Subcutaneous abdominal adipose tissue (tissue), 5 donors: Measurements from ENCODE around the gene MGA.

Source experiments
- H3K27ac ChIP-seq: one replicate; pipeline ENCODE4 v1.7.0; 2013; ENCODE audit warnings: low read depth, mild to moderate bottlenecking, inconsistent platforms, low read length, moderate library complexity
- H3K27me3 ChIP-seq, 5 donors: one replicate each; pipeline ENCODE4 v1.7.0; 2013; ENCODE audit warnings: low read length in 5 of 5, inconsistent platforms in 1 of 5; ENCODE audit not compliant: control insufficient read depth in 5 of 5, insufficient read depth in 4 of 5
- H3K36me3 ChIP-seq, 5 donors: one replicate each; pipeline ENCODE4 v1.7.0; 2013; ENCODE audit warnings: low read length in 5 of 5; ENCODE audit not compliant: control insufficient read depth in 5 of 5, insufficient read depth in 5 of 5
- H3K4me1 ChIP-seq, 5 donors: one replicate each; pipeline ENCODE4 v1.7.0; 2013; ENCODE audit warnings: low read length in 5 of 5, mild to moderate bottlenecking in 3 of 5, moderate library complexity in 1 of 5; ENCODE audit not compliant: control insufficient read depth in 5 of 5, insufficient read depth in 5 of 5
- H3K4me3 ChIP-seq, 5 donors: one replicate each; pipeline ENCODE4 v1.7.0; 2013; ENCODE audit warnings: low read length in 5 of 5, low read depth in 1 of 5
- H3K9ac ChIP-seq, 5 donors: one replicate each; pipeline ENCODE4 v1.7.0; 2013; ENCODE audit warnings: low read length in 5 of 5, mild to moderate bottlenecking in 4 of 5, moderate library complexity in 3 of 5
- H3K9me3 ChIP-seq, 5 donors: one replicate each; pipeline ENCODE4 v1.7.0; 2013; ENCODE audit warnings: low read length in 5 of 5; ENCODE audit not compliant: control insufficient read depth in 5 of 5
- donor health status: healthy.
- donor health status: healthy.
- donor health status: healthy.
- donor health status: healthy.
- donor health status: healthy.

MGA gene

DNA sequence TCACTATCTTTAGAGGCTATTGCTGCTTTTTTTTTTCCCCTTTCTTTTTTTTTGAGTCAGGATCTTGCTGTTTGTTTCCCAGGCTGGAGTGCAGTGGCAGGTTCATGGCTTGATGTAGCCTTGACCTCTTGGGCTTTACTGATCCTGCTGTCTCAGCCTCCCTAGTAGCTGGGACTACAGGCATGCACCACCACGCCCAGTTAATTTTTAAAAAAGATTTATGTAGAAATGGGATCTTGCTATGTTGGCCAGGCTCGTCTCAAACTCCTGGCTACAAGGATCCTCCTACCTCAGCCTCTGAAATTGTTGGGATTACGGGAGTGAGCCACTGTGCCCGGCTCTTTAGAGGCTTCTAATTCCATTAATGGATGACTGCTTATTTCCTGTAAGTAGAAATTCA, 15.1 kb downstream of the MGA start:
- Histone ChIP-seq H3K36me3 (no peaks in the 10 kb centered on the region), H3K4me3 (no peak overlapping the region), H3K4me1 (peaks cover 0 to 2% (median 0%) of the 10 kb centered on the region in 5 donors), H3K9ac (no peak overlapping the region), H3K27me3 (no peaks in the 10 kb centered on the region), H3K27ac (no peak overlapping the region), H3K9me3 (peaks cover 0 to 2% (median 0%) of the 10 kb centered on the region in 5 donors)

DNA sequence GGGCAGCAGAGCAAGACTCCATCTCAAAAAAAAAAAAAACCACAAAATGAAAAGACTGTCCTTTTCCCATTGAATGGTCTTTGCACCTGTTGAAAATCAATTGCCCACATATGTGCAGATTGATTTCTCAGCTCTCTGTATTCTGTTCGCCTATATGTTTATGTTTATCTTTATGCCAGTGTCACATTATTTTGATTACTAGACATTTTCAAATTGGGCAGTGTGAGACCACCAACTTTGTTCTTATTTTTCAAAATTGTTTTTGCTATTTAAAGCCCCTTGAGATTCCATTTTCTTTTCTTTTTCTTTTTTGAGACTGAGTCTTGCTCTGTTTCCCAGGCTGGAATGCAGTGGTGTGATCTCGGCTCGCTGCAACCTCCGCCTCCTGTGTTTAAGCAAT, 18.5 kb downstream of the MGA start:
- Histone ChIP-seq H3K4me1 (no peaks in the 10 kb centered on the region), H3K36me3 (no peaks in the 10 kb centered on the region), H3K9ac (no peak overlapping the region), H3K27ac (no peak overlapping the region), H3K4me3 (no peak overlapping the region), H3K27me3 (no peaks in the 10 kb centered on the region), H3K9me3 (peaks cover 0 to 2% (median 0%) of the 10 kb centered on the region in 5 donors)

DNA sequence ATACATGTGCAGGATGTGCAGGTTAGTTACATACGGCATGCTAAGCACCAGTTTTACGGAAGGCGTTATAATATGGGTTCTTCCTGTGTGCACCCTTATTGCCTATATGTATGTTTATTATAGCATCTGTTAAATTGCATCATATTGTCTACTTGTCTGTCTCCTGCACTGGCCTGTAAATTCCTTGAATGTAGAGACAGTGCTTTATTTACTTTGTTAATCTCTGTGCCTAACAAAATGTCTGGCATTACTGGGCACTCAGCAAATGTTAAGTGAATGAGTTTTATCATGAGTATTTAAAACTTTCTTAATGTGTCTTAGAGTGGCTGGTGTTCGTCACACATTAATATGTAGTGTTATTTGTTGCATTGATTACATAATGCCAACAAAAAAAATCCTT, 23.8 kb downstream of the MGA start:
- H3K27ac ChIP-seq: no peak overlapping the region
- no peaks in the 10 kb centered on the region for H3K36me3 ChIP-seq
- peaks cover 0 to 2% (median 0%) of the 10 kb centered on the region in 5 donors for H3K9me3 ChIP-seq
- no peaks in the 10 kb centered on the region for H3K27me3 ChIP-seq
- H3K4me3 ChIP-seq: no peak overlapping the region
- H3K4me1 ChIP-seq: no peaks in the 10 kb centered on the region
- no peak overlapping the region for H3K9ac ChIP-seq

DNA sequence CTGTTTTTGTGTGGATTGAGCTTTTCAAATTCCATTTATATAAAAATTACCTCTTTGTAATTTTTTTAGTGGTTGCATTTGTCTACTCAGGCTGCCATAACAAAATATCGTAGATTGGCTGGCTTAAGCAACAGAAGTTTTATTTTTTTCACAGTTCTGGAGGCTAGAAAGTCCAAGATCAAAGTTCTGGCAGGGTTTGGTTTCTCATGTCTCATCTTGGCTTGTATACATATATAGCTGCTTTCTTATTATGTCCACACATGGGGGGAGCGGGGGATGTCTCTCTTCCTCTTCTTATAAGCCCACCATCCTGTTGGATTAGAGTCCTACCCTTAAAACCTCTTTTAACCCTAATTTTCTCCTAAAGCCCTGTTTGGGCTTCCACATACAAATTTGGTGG, 28.5 kb downstream of the MGA start:
- H3K27me3 ChIP-seq: no peaks in the 10 kb centered on the region
- no peak overlapping the region for H3K4me3 ChIP-seq
- no peaks in the 10 kb centered on the region for H3K36me3 ChIP-seq
- peaks cover 0 to 3% (median 0%) of the 10 kb centered on the region in 5 donors for H3K4me1 ChIP-seq
- no peak overlapping the region for H3K27ac ChIP-seq
- no peak overlapping the region for H3K9ac ChIP-seq
- H3K9me3 ChIP-seq: no peaks in the 10 kb centered on the region

DNA sequence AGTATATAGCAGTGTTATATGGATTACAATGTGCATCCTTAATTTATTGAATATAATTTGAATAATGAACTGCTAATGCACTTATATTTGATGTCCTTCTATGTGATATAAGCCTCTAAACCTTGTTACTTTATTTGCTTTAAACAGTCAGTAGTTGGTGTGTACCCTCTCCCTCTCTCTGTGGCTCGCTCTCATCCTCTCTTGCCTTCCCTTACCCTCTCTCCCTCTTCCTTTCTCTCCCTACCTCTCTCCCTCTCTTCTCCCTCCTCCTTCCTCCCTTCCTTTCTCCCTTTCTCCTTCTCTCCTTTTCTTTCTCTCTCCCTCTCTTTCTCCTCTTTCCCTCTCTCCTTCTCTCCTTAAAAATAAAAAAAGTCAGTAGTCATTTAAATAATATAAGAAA, 28.9 kb downstream of the MGA start:
- Histone ChIP-seq H3K9ac (no peak overlapping the region), H3K27ac (no peak overlapping the region)

DNA sequence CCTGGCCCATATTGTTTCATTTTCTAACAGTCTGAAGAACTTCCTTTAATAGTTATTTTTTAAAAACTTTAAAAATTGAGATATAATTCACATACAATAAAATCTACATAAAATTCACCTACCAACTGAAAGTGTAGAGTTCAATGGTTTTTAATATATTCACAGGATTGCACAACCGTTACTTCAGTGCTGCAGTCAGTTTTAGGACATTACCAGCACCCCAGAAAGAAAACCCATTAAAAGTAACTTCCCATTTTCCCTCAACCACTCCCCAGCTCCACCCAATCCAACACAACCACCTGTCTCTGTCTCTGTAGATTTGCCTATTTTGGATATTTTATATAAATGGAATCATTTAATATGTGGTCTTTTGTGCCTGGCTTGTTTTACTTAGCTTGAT, 29.6 kb downstream of the MGA start:
- H3K4me1 ChIP-seq: peaks cover 0 to 3% (median 0%) of the 10 kb centered on the region in 5 donors
- H3K27ac ChIP-seq: no peak overlapping the region
- no peaks in the 10 kb centered on the region for H3K27me3 ChIP-seq
- H3K9ac ChIP-seq: no peak overlapping the region
- H3K4me3 ChIP-seq: no peak overlapping the region
- no peaks in the 10 kb centered on the region for H3K36me3 ChIP-seq
- no peaks in the 10 kb centered on the region for H3K9me3 ChIP-seq

More for the DNA sequence above, 28.9 kb downstream of the MGA start:
- H3K9me3 ChIP-seq: no peaks in the 10 kb centered on the region
- no peak overlapping the region for H3K4me3 ChIP-seq
- H3K36me3 ChIP-seq: no peaks in the 10 kb centered on the region
- H3K4me1 ChIP-seq: peaks cover 0 to 3% (median 0%) of the 10 kb centered on the region in 5 donors
- H3K27me3 ChIP-seq: no peaks in the 10 kb centered on the region

DNA sequence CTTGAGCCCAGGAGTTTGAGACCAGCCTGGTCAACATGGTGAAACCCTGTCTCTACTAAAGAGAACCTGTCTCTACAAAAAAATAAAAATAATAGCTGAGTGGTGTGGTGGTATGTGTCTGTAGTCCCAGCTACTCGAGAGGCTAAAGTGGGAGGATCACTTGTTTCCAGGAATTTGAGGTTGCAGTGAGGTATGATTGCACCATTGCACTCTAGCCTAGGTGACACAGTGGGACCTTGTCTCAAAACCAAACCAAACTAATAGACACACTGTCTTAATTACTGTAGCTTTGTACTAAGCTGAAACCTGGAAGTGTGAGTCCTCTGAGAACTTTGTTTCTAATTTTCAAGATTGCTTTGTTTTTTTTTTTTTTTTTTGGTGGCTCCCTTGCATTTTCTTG, 30.4 kb downstream of the MGA start:
- H3K27me3 ChIP-seq: no peaks in the 10 kb centered on the region
- no peaks in the 10 kb centered on the region for H3K9me3 ChIP-seq
- peaks cover 0 to 3% (median 0%) of the 10 kb centered on the region in 5 donors for H3K4me1 ChIP-seq
- no peaks in the 10 kb centered on the region for H3K36me3 ChIP-seq
- no peak overlapping the region for H3K27ac ChIP-seq
- H3K4me3 ChIP-seq: no peak overlapping the region
- no peak overlapping the region for H3K9ac ChIP-seq

DNA sequence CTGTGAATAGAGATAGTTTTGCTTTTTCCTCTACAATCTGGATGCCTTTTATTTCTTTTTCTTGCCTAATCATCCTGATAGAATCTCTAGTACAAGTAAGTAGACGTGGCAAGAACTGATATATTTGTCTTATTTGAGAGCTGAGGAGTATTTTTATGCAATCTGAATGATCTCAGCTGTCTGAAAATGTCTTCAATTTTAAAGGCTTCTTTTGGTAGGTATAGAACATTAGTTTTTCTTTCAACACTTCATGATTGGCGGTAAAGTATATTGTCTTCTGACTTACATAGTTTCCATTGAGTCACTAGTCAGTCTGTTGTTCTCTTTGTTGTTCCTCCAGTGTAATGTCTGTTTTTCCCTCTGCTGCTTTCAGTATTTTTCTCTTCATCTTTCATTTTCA, 31.3 kb downstream of the MGA start:
- H3K36me3 ChIP-seq: peaks cover 0 to 4% (median 3%) of the 10 kb centered on the region in 5 donors
- H3K4me1 ChIP-seq: peaks cover 0 to 4% (median 3%) of the 10 kb centered on the region in 5 donors
- no peak overlapping the region for H3K27ac ChIP-seq
- H3K9me3 ChIP-seq: no peaks in the 10 kb centered on the region
- no peak overlapping the region for H3K4me3 ChIP-seq
- no peaks in the 10 kb centered on the region for H3K27me3 ChIP-seq
- H3K9ac ChIP-seq: no peak overlapping the region

DNA sequence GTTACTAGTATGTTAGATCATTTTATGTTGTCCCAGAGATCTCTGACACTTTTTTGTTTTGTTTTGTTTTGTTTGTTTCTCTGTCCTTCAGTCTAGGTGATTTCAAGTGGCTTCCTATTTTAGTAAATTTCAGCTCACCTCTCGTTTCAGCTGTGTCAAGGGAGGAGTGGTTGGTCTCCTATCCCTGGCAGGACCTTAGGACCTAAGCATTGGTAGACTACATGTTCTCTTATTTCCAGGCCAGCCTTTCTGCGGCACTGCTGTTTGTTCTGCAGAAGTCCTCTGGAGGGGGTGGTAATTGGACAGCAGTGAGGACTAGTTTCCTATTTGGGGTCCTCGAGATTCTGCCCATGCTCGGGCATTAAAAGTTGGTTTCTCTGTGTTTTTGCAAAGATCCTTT, 31.8 kb downstream of the MGA start:
- Histone ChIP-seq H3K9me3 (no peaks in the 10 kb centered on the region), H3K36me3 (peaks cover 0 to 9% (median 6%) of the 10 kb centered on the region in 5 donors), H3K27me3 (no peaks in the 10 kb centered on the region), H3K4me1 (peaks cover 0 to 4% (median 3%) of the 10 kb centered on the region in 5 donors), H3K9ac (no peak overlapping the region), H3K27ac (no peak overlapping the region), H3K4me3 (no peak overlapping the region)

DNA sequence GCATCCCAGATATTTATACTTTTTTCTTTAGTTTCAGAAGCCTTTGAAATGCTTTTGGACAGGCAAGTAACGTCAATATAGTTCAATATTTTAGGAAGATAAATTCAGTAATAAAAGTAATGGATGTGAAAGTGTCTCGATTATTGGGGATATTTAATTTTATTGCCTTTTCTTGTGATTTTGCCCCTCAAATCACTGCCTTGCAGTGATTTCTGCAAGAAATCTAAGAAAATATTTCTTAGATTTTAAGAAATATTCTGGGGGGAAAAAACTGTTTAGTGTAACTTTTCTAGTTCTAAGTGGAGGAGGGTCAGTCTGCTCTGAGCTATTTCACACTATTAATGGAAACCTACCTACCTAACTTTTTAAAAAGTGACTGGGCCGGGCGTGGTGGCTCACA, 33.6 kb downstream of the MGA start:
- Histone ChIP-seq H3K4me3 (no peak overlapping the region), H3K9me3 (no peaks in the 10 kb centered on the region), H3K4me1 (peaks cover 0 to 4% (median 3%) of the 10 kb centered on the region in 5 donors), H3K27ac (no peak overlapping the region), H3K9ac (no peak overlapping the region), H3K36me3 (peaks cover 0 to 11% (median 6%) of the 10 kb centered on the region in 5 donors), H3K27me3 (no peaks in the 10 kb centered on the region)
